ENCODE measurements around the gene ZNF618.
"Not testable (repeated sequence)": the region's sequence is repeated elsewhere in the genome, so short reads cannot be mapped to it uniquely, and the experiment has no call there.

ZNF618 gene

DNA sequence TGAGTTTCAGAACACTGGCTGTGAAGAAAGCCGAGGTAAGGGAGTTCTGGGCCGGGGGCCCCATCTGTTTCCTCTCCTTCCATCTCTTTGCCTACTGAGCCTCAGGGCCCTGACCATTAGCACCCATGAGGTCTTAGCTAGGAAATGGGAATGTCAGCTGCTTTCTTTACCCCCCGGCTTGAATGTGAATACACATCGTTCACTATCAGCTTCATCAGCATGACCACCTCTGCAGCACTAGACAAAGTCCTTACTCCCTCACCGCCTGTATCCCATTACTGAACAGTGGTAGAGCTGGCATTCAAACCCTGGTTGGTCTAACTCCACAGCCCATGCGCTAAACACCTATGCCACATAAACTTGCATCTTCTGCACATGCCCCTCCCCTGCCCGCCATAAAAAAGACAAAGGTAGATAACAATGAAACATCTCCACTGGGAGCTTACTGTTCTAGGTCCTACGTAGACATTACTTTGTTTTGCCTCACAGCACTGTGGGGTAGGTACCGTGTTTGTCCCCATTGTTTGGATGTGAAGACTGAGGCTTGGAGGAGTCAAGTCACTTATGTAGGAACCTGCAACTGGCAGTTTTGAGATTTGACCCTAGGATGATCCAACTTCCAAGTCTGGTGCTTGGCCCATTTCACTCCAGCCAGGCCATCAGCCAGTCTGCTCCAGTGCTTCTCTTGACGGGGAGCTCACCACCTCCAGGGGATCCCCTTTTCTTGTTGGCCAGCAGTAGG is 108.7 kb downstream of the ZNF618 start:
- no peak overlapping the region for H3K4me3 ChIP-seq (ENCODE audit: low read depth, low read length)

DNA sequence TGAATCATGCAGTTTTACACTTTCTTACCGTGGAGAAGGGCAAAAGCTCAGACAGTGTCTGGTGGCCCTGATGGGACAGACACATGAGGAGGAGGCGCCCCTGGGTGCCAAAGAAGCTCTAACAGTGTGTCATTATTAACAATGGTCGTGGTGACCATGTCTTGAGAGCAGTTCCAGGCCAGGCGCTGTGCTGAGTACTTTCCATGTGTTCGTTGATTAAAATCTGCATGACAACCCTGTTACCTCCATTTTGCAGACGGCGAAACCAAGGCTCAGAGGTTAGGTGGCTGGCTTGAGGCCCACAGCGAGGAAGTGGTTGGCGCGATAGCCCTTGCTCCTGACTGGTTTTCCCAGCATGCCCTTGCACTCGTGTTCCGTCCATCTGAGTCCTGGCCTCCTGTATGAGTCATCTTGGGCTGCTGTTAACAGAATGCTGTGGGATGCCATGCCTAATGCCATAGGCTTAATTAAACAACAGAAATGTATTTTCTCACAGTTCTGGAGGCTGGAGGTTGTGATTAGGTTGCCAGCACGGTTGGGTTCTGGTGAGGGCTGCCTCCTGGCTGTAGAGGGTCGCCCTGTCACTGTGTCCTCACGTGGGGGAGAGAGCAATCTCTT is 110.0 kb downstream of the ZNF618 start:
- no peak overlapping the region for H3K4me3 ChIP-seq (ENCODE audit: low read depth, low read length)

DNA sequence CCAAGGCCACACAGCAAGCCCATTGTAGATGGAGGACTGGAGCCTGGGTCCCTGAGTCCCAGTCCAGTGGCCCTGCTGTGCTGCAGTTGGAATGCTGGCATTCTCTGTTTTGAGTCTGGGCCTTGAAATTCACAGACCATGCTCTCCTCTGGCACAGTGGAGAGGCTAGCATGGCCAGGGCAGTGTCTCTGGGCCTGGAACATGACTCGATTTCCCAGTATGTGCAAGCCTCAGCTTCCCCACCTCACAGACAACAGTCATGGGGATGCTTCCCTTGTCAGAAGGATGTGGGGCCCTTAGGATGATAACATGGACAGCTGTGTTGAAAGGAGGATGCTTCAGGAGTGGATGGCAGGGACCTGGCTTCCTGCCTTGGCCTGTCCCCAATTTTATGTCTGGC is 110.8 kb downstream of the ZNF618 start:
- H3K4me3 ChIP-seq (ENCODE audit: low read depth, low read length), result no peak overlapping the region

DNA sequence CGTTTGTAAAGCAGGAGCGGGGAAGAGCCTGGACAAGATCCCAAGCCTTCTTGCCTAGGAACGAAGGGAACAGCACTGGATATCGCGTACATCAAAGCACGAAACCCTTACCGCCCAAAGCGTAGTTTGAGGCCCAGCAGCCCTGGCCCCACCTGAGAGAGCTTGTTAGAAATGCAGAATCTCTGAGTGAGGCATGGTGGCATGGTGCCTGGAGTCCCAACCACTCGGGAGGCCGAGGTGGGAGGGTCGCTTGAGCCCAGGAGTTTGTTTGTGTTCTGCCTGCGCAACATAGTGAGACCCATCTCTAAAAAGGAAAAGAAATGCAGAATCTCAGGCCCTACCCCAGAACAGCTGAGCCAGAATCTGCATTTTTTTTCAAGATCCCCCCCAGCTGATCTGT is 111.4 kb downstream of the ZNF618 start:
- no peak overlapping the region for H3K4me3 ChIP-seq (ENCODE audit: low read depth, low read length)

DNA sequence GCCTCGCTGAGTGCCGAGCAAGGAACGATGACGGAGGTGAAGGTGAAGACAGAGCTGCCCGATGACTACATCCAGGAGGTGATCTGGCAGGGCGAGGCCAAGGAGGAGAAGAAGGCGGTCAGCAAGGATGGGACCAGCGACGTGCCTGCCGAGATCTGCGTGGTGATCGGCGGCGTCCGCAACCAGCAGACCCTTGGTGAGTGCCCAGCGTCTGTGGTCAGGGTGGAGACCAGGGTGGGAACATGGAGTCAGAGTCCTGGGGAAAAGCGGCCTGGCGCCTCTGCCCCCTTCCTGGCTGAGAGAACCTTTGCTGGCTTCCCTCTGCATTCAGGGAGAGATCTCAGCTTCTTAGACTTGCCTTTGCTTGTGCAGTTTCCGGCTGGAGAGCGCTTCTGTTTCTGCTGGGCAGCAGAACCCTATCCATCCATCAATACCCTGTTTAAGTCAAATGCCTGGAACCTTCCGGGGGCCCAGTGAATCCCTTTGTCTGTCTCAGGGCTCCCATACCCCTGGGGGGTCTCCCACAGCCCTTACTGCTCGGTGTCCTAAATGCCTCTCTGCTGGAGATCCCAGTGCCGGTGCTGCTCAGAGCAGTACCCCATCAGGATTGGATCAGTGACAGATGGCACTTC is 112.4 kb downstream of the ZNF618 start:
- no peak overlapping the region for H3K4me3 ChIP-seq (ENCODE audit: low read depth, low read length)

DNA sequence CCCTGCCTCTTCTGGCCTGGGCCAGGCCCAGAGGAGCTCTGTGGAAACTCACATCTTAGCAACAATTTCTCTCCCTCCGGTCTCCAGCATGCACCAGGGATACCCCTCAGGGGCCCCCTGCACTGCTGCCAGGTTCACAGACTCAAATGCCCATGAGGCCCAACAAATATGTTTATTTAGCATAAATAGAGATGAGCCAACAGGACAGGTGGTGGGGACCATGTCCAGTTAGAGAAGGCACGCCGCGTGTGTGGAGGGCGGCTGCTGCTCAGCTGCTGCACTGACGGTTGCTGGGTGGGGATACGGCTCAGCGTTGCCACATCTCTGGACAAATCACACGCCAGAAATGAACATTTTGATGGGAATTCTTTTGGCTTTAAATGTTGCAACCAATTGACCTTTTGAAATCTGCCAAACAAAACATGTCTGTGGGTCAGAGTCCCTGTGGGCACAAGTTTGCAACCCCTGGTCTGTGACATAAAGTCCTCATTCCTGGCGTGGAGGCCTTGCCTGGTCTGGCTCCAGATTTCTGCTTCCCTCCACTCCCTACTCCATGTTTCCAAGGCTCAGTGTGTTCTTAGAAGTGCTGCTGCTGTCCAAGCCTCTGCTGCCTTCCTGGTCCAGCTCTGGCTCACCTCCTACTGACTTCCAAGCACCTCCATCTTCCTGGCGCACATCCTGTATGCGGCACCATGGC is 113.1 kb downstream of the ZNF618 start:
- H3K4me3 ChIP-seq (ENCODE audit: low read depth, low read length), result no peak overlapping the region

DNA sequence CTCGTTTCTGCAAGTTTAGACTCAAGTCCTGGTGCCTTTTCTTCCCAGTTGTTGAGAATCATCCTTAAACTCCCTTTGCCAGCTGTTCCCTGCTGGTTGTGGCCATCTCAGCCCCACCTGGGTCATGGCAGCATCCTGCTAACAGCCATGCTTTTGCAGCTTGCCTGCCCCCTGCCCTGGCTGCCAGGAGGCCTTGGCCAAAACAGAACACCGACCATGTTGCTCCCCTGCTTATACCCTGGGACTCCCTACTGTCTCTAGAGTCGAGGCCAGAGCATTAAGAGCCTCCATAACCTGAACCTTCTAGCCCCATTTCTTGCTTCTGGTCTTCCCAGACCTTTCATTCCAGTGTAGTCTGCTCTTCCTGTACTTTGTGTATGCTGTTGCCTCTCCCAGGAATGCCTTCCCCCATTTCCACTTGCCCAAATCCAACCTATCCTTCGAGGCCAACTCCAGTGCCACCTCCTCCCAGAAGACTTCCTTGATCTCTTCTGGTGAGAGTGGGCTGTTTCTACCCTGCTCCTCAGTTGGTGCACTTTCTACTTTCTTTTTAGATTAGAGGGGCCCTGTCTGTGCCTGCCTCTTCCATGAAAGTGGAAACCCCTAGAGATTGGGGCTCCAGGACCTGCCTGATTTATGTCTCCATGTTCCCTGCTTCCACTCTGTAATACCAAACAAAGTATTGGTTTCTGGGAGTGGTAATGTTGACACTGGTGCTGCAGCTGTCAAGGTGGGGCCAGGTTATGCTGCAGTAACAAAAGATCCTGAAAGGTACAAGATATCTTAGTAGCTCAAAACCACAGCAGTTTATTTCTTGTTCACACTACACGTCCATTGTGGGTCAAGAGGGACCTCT is 113.8 kb downstream of the ZNF618 start:
- H3K4me3 ChIP-seq (ENCODE audit: low read depth, low read length), result no peak overlapping the region

DNA sequence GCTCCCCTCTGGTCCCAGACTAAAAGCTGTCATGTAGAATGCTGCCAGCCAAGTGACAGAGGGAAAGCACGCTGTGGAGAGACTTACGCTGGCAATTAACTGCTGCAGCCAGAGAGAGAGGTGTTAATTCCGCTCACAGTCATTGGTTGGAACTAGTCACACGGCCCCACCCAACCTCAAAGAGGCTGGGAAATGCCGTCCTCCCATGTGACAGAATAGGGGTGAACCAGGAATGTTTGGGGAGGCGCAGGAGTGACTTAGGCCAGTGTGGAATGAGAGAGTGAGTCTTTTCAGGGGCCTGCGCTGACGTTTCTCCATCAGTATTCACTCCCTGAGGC is 114.4 kb downstream of the ZNF618 start:
- no peak overlapping the region for H3K4me3 ChIP-seq (ENCODE audit: low read depth, low read length)

DNA sequence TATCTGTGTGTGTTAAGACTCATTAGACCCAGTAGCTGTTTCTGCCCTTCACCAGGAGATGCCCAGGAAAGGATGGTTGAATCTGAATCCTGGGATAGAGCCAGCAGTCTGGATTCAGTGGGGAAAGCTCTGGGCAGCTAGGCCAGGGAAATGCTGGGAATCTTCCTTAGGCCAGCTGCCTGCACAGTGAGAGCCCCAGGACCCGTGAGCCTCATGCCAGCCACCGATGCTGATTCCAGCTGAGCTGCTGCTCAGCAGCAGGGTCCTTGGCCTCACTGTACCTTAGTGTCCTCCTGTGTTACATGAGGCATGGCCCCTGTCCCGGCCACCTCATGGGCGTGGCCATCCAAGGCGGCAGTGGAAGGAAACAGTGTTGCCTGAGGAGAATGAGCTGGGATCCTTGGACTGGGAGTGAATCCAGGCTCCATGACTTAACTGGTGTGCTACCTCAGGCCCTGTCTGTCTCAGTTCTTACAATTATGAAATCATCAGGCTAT is 114.9 kb downstream of the ZNF618 start:
- no peak overlapping the region for H3K4me3 ChIP-seq (ENCODE audit: low read depth, low read length)

DNA sequence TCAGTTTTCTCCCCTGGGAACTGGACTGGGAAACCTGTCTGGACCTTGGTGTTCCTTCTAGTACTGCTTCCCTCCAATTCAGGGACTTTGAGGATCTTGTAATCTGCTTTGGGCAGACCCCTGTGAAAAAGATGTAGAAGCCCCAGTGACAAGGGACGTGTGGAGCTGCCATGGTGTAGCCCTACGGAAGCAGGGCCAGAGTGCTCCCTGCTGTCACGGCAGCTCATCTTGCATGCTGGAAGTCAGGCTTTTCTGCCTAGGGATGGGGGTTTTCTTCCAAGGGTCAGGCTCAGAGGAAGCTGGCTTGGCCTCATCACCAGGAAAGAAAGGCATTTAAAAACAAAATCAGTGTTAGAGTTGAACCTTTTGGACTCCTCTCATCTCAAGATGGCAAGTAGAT is 115.6 kb downstream of the ZNF618 start:
- H3K4me3 ChIP-seq (ENCODE audit: low read depth, low read length), result no peak overlapping the region

DNA sequence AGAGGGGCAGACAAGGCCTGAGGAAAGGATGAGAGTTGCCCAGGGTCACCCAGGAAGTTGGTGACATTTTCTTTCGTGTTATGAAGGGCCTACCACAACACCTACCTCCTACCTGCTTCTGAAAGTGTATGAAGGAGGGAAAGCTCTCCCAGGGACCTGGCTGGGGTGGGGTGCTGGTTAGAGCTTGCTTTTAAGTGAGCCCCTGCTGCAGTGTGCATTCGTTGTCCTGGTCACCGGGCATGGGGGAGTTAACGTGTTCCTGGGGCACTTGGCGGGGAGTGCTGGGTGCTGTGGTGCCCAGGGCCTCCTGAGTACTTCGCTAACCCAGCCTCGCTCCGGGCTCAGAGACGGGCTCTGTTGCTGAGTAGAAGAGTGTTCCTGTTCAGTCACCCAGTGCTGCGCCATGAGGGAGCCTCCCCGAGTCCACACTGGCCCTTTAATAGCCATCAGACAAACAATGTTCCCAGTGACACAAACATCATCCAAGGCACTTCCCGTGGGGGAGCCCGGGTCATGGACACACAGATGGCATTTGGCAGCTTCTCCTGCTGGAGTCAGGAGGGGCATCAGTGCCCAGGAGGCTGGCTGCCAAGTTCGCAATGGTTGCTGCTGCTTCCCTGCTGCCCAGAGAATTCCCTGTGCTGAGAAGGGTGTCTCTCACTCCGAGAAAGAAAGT is 116.3 kb downstream of the ZNF618 start:
- H3K4me3 ChIP-seq (ENCODE audit: low read depth, low read length), result no peak overlapping the region

DNA sequence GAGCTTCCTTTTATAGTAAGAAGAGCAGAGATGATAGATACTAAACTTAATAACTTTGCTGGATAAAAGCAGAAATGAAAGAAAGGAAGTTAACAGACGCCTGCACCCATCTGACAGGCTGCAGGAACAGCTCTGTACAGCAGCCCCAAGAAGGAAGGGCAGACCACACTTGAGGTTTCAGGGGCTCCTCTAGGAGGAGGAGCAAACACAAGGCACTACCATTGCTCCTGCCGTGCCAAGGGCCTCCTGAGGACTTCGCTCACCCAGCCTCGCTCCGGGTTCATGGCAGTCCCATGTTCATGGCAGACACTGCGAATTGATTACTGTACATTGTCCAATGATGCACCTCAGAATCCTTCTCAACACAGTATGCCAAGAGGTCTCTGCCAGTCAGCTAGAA is 116.9 kb downstream of the ZNF618 start:
- H3K4me3 ChIP-seq (ENCODE audit: low read depth, low read length), result no peak overlapping the region

DNA sequence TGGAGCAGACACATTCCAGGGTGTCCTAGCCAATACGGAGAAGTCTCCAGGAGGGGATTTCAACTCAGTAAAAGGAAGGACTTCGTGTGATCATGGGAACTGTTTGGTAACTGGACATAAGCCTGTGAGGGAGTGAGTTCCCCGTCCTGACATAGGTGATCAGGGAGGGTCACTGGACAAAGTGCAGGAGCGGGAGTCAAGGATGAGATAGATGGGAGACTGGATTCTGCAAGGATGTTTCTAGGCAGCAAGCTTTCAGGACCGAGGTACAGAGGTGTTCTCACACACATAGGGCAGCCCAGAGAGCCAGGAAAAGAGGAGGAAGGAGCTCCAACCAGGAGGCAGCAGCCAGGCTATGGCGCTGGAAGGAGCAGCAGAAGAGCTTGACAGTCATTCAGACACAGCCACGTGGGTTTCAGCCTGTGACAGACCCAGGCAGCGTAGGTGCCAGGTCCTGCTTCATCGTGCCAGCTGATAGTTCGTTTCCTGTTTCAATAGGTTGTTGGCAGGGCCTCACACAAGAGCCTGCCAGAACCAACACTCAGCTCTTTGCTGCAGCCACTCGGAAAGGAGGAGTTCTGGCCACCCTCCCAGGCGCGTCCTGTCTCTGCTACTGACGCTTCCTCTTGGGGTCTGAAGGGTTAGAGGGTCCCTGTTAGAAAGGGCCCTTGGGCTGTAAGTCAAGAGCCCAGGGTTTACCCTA is 117.9 kb downstream of the ZNF618 start:
- H3K4me3 ChIP-seq (ENCODE audit: low read depth, low read length), result no peak overlapping the region

DNA sequence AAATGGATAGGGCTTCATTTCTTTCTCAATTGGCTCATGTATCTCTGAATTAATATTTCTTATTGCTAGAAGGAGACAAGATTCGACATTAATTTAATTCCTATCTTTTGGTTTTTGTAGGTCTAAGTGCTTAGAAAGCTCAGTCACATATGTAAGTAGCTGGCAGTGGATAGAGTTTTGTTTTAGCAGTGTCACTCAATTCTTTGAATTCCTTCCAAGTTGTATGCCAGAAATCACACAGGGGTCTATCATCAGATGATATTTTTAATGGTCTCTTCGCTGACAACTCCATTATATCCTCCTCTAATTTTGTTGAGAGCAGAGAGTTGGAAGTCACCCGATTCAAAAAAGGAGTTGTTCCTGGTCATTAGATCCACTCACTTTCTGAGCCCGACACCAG is 119.3 kb downstream of the ZNF618 start:
- H3K4me3 ChIP-seq (ENCODE audit: low read depth, low read length), result no peak overlapping the region

DNA sequence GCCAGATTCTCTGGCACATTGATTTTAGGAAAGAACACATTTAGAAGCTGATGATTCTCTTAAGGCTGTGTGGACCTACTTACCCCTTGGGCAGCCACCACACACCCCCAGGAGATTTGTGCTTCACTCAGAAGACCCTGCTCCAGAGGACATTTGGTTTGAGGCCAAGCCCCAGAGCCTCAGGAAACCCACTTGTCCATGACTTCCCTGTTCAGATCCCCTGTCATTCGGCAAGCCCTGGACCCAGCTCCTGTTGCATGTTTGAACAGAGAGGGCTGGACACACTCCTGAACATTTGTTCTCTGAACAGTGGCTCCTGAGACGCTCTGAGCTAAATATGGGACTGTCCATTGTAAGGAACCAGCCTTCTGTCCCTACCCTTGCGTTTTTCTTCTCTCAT is 119.9 kb downstream of the ZNF618 start:
- H3K4me3 ChIP-seq (ENCODE audit: low read depth, low read length), result no peak overlapping the region

DNA sequence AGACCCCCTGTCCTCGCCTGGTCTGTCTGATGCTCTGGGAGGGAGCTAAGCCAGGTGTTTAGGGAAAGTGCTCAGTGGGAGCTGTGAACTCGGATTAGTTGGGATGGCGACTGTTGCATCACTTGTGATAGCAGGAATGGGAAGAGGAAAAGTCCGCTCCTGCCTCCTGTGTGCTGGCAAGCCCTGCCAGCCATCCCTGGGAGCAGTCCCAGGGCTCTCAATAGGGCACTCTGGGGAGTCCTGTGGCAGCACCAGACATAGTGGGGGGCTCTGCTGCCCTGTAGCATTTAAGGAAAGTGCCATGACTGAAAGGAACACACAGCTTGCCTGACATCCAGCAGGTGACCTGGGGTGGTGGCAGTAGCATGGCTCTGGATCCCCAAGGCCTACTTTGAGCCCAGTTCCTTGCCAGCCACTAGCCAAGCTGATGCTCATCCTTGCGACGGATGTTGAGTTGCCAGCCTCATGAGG is 120.5 kb downstream of the ZNF618 start:
- no peak overlapping the region for H3K4me3 ChIP-seq (ENCODE audit: low read depth, low read length)

DNA sequence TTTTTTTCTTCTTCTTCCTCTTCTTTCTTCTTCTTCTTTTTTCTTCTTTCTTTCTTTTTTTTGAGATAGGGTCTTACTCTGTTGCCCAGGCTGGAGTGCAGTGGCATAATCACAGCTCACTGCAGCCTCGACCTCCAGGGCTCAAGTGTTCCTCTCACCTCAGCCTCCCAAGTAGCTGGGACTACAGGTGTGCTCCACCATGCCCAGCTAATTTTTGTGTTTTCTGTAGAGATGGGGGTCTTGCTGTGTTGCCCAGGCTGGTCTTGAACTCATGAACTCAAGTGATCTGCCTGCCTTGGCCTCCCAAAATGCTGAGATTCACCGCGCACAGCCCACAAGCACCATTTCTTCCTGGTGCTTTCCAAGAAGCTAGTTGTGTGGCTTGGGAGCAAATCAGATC is 121.0 kb downstream of the ZNF618 start:
- H3K4me3 ChIP-seq (ENCODE audit: low read depth, low read length), result not testable (repeated sequence)

DNA sequence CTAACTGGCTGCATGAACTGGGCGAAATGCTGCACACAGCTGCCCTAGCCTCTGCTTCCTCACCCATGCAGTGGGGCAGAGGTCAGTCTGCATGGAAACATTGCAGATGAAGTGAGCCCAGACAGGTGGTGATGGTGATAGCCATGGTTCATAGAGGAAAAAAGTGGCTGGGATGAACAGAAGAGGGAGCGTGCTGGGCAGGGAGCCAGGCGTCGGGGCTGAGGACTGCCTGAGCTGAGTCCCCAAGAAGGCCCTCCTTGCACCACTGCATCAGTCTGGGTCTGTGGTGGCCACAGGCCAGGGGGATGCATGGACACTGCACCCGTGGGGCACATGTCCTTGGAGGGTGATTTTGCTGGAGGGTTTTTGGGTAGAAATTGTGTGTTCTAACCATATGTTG is 121.5 kb downstream of the ZNF618 start:
- H3K4me3 ChIP-seq (ENCODE audit: low read depth, low read length), result no peak overlapping the region

DNA sequence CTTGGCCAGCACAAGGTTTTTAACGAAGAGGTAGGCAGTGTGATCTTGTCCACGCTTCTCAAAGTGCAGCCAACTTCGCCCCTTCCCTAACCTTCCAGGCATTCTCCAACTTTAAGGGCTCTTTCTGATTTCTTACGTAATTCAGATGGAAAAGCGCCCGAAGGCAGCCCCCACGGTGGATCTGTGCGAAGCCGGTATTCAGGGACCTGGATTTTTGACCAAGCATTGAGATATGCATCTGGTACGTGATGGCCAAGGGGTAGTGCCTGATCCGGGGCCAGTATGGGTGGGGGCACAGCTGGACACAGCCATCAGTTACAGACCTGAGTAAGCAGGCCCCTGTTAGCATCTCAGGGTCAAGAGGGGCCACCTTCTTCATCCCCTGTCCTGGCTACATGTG is 122.0 kb downstream of the ZNF618 start:
- H3K4me3 ChIP-seq (ENCODE audit: low read depth, low read length), result no peak overlapping the region

All from iPS-11a (cell line).